Thymus (tissue), 11 donors: ENCODE results near the gene IPP. TPM values are rescaled to one million over a fixed set of nuclear protein-coding genes. Genes with fewer than 3 reads are reported as not detected.

ENCODE experiments used
- DNase-seq, 9 donors: peaks; one replicate each; pipeline ENCODE4 v3.0.0-alpha.2; 2013; ENCODE audit warnings: low spot score in 9 of 9, low read depth in 6 of 9, missing footprints in 1 of 9
- H3K27ac ChIP-seq, 2 donors: one replicate each; pipeline ENCODE4 v1.5.1; 2013; ENCODE audit warnings: control low read depth in 1 of 2, low read depth in 1 of 2, low read length in 1 of 2, mild to moderate bottlenecking in 1 of 2, moderate library complexity in 1 of 2
- H3K27me3 ChIP-seq, 2 donors: one replicate each; pipeline ENCODE4 v1.5.1; 2013; ENCODE audit warnings: low read length in 1 of 2; ENCODE audit not compliant: control insufficient read depth in 2 of 2, insufficient read depth in 1 of 2
- H3K36me3 ChIP-seq, 2 donors: one replicate each; pipeline ENCODE4 v1.5.1; 2013; ENCODE audit warnings: low read length in 1 of 2, mild to moderate bottlenecking in 1 of 2, moderate library complexity in 1 of 2; ENCODE audit not compliant: control insufficient read depth in 2 of 2, insufficient read depth in 2 of 2
- H3K4me1 ChIP-seq, 2 donors: one replicate each; pipeline ENCODE4 v1.5.1; 2013; ENCODE audit warnings: low read length in 2 of 2; ENCODE audit not compliant: control insufficient read depth in 2 of 2, insufficient read depth in 2 of 2
- H3K4me3 ChIP-seq, 2 donors: one replicate each; pipeline ENCODE4 v1.5.1; 2013; ENCODE audit warnings: low read length in 2 of 2, control low read depth in 1 of 2, mild to moderate bottlenecking in 1 of 2
- H3K9me3 ChIP-seq, 2 donors: one replicate each; pipeline ENCODE4 v1.5.1; 2013; ENCODE audit warnings: low read length in 1 of 2, mild to moderate bottlenecking in 1 of 2; ENCODE audit not compliant: control insufficient read depth in 2 of 2, insufficient read depth in 1 of 2
- WGBS: extraction: QIAGEN DNeasy Blood & Tissue Kit; methylation state at CpG from one replicate; pipeline ENCODE4 v1.1.7; 2013; 5-methylcytosine and 5-hydroxymethylcytosine counted together
- polyA plus RNA-seq: library from polyadenylated mRNA; stranded (reverse); fragments of 200-250 nt; gene quantifications from one replicate; pipeline ENCODE4 v1.2.3, GENCODE V29; 2013
- total RNA-seq: library from RNA; stranded (reverse); fragments of 120-200 nt; gene quantifications from one replicate; pipeline ENCODE4 v1.2.4, GENCODE V29; 2013
- donor health status: healthy.

The IPP gene
- total and polyA plus RNA-seq, 2 donors, result 8.9 to 11.6 TPM

DNA sequence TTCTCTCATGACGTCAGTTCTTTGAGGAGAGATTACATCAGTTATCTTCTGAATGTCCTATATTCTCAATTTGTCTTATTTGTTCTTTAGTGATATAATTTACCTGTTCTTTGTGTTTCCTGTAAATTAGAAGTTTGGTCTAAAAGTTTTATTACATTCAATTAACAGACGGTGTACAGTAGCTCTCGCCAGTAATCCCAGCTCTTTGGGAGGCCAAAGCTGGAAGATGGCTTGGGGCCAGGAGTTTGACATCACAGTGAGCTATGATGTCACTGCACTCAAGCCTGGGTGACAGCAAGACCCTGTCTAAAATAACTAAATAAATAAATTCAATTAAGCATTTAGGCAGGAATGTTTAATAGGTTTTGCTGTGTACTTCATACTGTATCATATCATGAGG lies 25.3 kb upstream of the IPP start:
- Histone ChIP-seq H3K27ac (no peak overlapping the region), H3K4me3 (no peak overlapping the region), H3K4me1 (no peaks in the 10 kb centered on the region), H3K9me3 (no peaks in the 10 kb centered on the region), H3K27me3 (no peaks in the 10 kb centered on the region), H3K36me3 (no peaks in the 10 kb centered on the region)
- no peak for DNase-seq
- WGBS, result 96% methylated on average over 3 of the region's 3 CpGs

DNA sequence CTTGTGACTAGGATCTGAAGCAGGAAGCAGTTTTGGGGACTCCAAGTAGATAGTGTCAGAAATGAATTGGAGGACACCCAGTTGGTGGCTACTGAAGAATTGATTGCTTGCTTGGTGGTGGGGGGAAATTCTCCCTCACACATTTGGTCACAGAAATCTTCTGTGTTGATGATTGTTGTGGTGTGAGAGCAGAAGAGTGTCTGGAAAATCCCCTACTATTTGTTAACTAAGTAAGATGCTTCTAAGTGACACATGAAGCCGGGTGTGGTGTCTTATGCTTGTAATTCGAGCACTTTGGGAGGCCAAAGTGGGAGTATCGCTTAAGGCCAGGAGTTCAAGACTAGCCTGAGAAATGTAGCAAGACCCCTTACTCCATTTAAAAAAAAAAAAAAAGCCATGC lies 22.5 kb upstream of the IPP start:
- Histone ChIP-seq H3K4me3 (no peak overlapping the region), H3K9me3 (no peaks in the 10 kb centered on the region), H3K4me1 (no peaks in the 10 kb centered on the region), H3K36me3 (no peaks in the 10 kb centered on the region), H3K27ac (no peak overlapping the region), H3K27me3 (no peaks in the 10 kb centered on the region)
- DNase-seq, result no peak
- 93% methylated on average over 3 of the region's 3 CpGs for WGBS

- 82% methylated on average over 4 of the region's 4 CpGs for WGBS
- Histone ChIP-seq H3K27ac (no peak overlapping the region), H3K4me1 (no peaks in the 10 kb centered on the region), H3K36me3 (no peaks in the 10 kb centered on the region), H3K27me3 (no peaks in the 10 kb centered on the region), H3K4me3 (no peak overlapping the region), H3K9me3 (no peaks in the 10 kb centered on the region)
- no peak for DNase-seq
Observed at GRCh38 chr1:45769261-45769932, 18.9 kb upstream of the IPP start.

GRCh38 chr1:45767035-45767434 lies 16.6 kb upstream of the IPP start:
- Histone ChIP-seq H3K27me3 (no peaks in the 10 kb centered on the region), H3K9me3 (no peaks in the 10 kb centered on the region), H3K4me1 (no peaks in the 10 kb centered on the region), H3K36me3 (no peaks in the 10 kb centered on the region), H3K4me3 (no peak overlapping the region), H3K27ac (no peak overlapping the region)
- no peak for DNase-seq
- WGBS, result 87% methylated on average over 6 of the region's 6 CpGs

- H3K36me3 ChIP-seq, result no peaks in the 10 kb centered on the region
- H3K27me3 ChIP-seq, result no peaks in the 10 kb centered on the region
- H3K27ac ChIP-seq, result no peak overlapping the region
- no peak for DNase-seq
- peaks cover 0 to 6% of the 10 kb centered on the region in 2 donors for H3K9me3 ChIP-seq
- H3K4me3 ChIP-seq, result no peak overlapping the region
- H3K4me1 ChIP-seq, result no peaks in the 10 kb centered on the region
- 93% methylated on average over 13 of the region's 13 CpGs for WGBS
Observed at GRCh38 chr1:45765999-45766792, 15.7 kb upstream of the IPP start.

DNA sequence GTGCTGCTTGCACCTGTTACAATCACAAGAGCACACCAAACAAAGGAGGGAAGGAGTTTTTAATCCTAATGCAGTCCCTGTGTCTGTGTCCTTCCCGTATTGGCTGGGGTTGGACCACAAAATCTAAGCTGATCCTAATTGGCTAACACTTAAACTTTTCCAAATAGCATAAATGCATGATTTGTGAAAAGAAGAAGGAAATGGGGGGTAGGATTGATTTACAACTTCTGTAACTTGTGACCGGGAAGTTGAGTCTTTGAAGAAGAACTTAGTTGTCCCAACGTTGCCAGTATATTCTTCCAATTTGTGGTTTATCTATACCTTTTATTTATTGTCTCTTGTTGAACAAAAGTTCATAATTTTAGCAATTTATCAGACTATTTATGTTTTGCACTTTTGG lies 11.8 kb upstream of the IPP start:
- no peak for DNase-seq
- no peak overlapping the region for H3K4me3 ChIP-seq
- no peaks in the 10 kb centered on the region for H3K4me1 ChIP-seq
- H3K27me3 ChIP-seq, result no peaks in the 10 kb centered on the region
- no peaks in the 10 kb centered on the region for H3K36me3 ChIP-seq
- peaks cover 0 to 6% of the 10 kb centered on the region in 2 donors for H3K9me3 ChIP-seq
- WGBS, result 18% methylated on average over 3 of the region's 3 CpGs
- no peak overlapping the region for H3K27ac ChIP-seq

- H3K27me3 ChIP-seq, result no peaks in the 10 kb centered on the region
- peaks cover 2 to 12% of the 10 kb centered on the region in 2 donors for H3K9me3 ChIP-seq
- H3K4me3 ChIP-seq, result no peak overlapping the region
- H3K27ac ChIP-seq, result no peak overlapping the region
- DNase-seq, result no peak
- H3K4me1 ChIP-seq, result peaks cover 0 to 7% of the 10 kb centered on the region in 2 donors
- H3K36me3 ChIP-seq, result no peaks in the 10 kb centered on the region
- WGBS, result 98% methylated on average over 5 of the region's 5 CpGs
Observed at GRCh38 chr1:45755697-45756096, 5.2 kb upstream of the IPP start.

- Histone ChIP-seq H3K4me3 (no peak overlapping the region), H3K27ac (no peak overlapping the region), H3K36me3 (no peaks in the 10 kb centered on the region), H3K27me3 (no peaks in the 10 kb centered on the region), H3K4me1 (peaks cover 2 to 13% of the 10 kb centered on the region in 2 donors), H3K9me3 (peaks cover 2 to 12% of the 10 kb centered on the region in 2 donors)
- 98% methylated on average over 11 of the region's 11 CpGs for WGBS
- no peak for DNase-seq
Observed at GRCh38 chr1:45753248-45754037, 3.0 kb upstream of the IPP start.
